Fibroblast of the aortic adventitia (primary cell): Measurements from ENCODE around the gene DLEC1. TPM values are rescaled to one million over a fixed set of nuclear protein-coding genes. Genes with fewer than 3 reads are reported as not detected.

Source experiments
- DNase-seq: peaks from one replicate; pipeline ENCODE4 v3.0.0-alpha.2; 2010; ENCODE audit warnings: low read depth
- H3K4me3 ChIP-seq: 2 replicates; pipeline ENCODE4 v1.5.1; 2011; ENCODE audit warnings: low read depth, mild to moderate bottlenecking, control low read depth, low read length, moderate library complexity
- CTCF ChIP-seq: IDR thresholded peaks from 2 replicates; pipeline ENCODE4 v1.5.1; 2011; ENCODE audit warnings: mild to moderate bottlenecking, low read length, control low read depth, inconsistent platforms; ENCODE audit not compliant: insufficient read depth
- total RNA-seq: library from RNA; depleted of rRNA; stranded (reverse); fragments of >200 nt; gene quantifications from 2 replicates; pipeline ENCODE4 v1.2.3, GENCODE V29; 2012; ENCODE audit warnings: low replicate concordance

Gene DLEC1
- total RNA-seq, 1 donor = 0.09 TPM

DNA sequence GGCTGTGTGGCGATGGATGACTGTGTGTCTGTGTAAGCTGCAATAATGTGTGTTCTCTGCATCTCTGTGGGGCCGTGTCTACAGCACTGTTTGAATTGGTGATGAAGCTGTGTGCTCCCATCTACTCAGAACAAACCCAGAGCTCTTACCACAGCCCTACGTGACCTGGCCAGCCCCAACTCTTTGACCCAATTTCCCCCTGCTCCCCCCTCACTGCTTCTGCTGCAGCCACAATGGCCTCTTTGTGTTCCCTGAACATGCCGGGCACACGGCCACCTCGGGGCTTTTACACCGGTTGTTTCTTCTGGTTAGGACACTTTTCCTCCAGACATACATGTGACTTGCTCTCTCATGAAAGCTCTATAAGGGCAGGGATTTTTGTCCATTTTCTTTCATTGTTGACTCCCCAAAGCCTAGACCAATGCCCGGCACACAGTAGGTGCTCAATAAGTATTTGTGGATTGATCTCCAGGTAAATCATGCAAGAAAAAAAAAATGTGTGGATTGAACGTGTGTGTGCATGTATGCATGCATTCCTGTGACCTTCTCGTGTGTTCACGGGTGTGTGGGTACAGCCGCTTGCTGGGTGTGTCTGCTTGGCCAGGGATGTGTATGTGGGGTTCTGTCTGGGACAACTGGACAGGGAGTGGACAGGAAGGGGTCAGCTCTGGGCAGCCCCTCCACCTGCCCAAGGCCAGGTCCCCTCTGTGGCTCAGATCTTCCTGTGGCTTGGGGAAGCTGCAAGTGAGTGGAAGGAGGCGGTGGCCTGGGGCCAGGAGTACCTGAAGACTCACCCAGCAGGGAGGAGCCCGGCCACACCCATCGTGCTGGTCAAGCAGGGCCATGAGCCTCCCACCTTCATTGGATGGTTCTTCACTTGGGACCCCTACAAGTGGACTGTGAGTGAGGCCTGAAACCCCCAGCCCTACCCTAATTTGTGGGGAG, 33.7 kb upstream of the DLEC1 start:
- DNase-seq = no peak
- H3K4me3 ChIP-seq = no peak overlapping the region
- TF ChIP-seq CTCF = no peak

- no peak for DNase-seq
- H3K4me3 ChIP-seq = no peak overlapping the region
- no peak for TF ChIP-seq CTCF
Observed at GRCh38 chr3:38006031-38006430, 33.0 kb upstream of the DLEC1 start.

GRCh38 chr3:38006445-38006995, 32.5 kb upstream of the DLEC1 start:
- no peak for TF ChIP-seq CTCF
- DNase-seq = no peak
- H3K4me3 ChIP-seq = no peak overlapping the region

DNA sequence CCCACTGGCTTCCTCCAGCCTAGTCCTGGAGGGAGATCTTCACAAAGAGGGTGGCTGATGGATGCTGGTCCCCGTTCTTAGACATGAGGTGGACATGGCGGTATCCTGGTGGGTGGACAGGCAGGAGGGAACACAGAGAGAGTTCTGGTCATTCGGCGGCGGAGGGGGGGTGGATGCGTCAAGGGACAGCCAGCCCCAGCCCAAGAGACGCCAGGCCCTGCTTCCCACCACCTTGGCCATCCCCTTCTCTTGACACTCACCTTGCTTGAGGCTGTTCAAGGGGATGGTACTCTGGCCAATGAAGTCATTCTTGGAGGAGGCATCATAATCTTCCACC, 31.3 kb upstream of the DLEC1 start:
- H3K4me3 ChIP-seq = no peak overlapping the region
- no peak for TF ChIP-seq CTCF
- no peak for DNase-seq

DNA sequence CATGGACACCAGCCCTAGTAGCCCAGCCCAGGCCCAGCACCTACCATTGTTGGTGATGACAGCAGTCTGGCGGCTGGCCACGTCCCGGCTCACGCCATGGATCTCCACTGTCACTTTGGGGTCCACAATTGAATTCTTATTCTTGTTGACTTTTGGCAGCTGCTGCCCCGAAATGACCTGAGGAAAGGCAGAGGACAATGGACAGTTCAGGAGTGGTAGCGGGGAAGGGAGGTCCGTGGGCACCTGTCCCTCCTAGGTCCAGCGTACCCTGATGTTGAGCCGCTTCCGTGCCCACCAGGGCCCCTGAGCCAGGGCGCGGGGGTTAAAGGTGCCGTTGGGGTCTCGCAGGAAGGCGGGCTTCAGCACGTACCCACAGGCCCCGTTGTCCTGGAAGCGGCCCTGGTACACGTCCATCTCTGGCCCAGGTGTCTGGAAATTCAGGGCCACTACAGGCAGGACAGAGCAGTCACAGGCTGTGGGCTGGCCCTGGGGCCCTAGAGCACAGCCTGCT, 30.8 kb upstream of the DLEC1 start:
- no peak overlapping the region for H3K4me3 ChIP-seq
- no peak for DNase-seq
- no peak for TF ChIP-seq CTCF

- TF ChIP-seq CTCF = no peak
- no peak overlapping the region for H3K4me3 ChIP-seq
- no peak for DNase-seq
Observed at GRCh38 chr3:38008971-38009580, 29.9 kb upstream of the DLEC1 start.
